Right renal cortex interstitium (tissue), 3 donors: ENCODE data around the gene LRRIQ1. TPM values are rescaled to one million over a fixed set of nuclear protein-coding genes. Genes with fewer than 3 reads are reported as not detected.

Experiments used
- DNase-seq, 3 donors: peaks; one replicate each; pipeline ENCODE4 v3.0.0-alpha.2; 2013; ENCODE audit warnings: low read depth in 3 of 3, low spot score in 2 of 3
- polyA plus RNA-seq, 3 donors: library from polyadenylated mRNA; unstranded; fragments of 120-200 nt; gene quantifications; one replicate each; pipeline ENCODE4 v1.2.1, GENCODE V29; 2013; ENCODE audit not compliant: insufficient read length in 3 of 3

The LRRIQ1 gene
- polyA plus RNA-seq, 3 donors, result 37.3 to 48.9 (median 38.7) TPM

DNA sequence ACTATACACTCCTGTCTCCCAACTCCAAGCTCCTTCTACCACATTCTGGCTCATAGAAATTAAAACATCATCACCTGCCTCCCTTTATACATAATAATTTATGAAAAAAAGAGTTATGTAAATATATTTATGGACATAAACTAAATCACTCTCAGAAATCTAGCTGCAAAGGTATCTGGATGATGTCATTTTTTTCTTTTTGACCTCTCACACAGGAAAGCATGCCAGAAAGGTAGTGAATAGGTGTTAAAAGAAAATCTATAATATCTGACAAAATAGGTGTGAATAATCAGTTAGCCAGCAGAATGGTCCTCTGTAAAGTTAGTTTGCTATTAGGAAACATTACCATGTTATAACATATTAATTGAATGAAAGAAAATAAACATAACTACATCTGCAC lies 7.7 kb downstream of the LRRIQ1 start:
- DNase-seq, result no peak

GRCh38 chr12:85057370-85057963 lies 21.3 kb downstream of the LRRIQ1 start:
- no peak for DNase-seq

DNA sequence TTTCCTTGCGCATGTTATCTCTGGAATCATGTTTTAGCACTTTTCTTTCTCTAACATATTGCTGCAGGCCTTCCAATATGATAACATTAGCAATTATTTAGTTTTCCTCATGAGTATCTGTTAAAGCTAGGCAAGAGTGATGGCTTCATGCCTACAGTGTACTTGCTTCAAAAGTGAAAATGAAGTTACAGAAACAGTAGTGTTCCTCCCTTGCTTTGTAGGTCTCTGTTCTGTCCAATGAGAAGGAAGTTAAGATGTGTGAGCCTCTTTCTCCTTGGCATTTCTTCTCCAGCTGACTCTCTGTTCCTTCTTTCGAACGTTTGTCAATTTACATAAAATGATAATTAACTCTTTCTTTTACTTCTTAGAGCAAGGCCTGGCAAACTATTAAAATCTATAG lies 22.2 kb downstream of the LRRIQ1 start:
- no peak for DNase-seq

DNA sequence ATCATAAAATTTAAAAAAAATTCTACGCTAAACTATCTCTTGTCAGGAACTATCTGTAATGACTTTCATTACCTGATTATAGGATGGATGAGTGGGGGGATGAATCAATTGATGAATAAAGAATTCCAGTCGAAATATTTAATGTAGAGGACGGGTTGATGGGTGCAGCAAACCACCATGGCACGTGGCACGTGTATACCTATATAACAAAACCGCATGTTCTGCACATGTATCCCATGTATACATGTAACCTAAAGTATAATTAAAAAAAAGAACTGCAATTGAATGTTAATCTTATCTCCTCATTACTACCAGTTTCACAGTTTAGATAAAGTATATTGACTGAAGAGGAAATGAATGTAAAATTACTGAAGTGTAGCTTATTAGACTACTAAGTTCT lies 23.4 kb downstream of the LRRIQ1 start:
- DNase-seq, result no peak

DNA sequence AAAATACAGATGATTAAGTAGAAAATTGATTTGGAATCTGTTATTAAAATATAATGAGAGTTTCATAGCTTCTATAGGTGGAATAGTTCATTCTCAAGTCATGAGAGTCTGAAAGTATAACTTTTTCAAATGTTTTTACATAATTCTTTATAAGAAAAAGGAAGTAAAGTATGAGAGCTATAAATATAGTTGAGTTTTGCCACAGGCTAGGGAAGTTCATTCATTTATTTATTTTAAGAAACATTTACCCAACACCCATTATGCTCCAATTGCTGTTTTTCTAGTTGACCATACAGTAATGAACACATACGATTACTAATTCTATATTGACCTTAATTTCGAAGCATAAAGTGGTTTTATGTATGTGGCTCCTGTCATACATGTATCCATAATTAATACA lies 24.8 kb downstream of the LRRIQ1 start:
- DNase-seq, result no peak

GRCh38 chr12:85065837-85066482 lies 29.8 kb downstream of the LRRIQ1 start:
- DNase-seq, result no peak

- no peak for DNase-seq
Measured at GRCh38 chr12:85072826-85073225, 36.7 kb downstream of the LRRIQ1 start.

GRCh38 chr12:85076688-85077430 lies 40.7 kb downstream of the LRRIQ1 start:
- peak in 1 of 3 donors; percentile 32 for DNase-seq

- no peak for DNase-seq
Measured at GRCh38 chr12:85085066-85085465, 48.9 kb downstream of the LRRIQ1 start.

DNA sequence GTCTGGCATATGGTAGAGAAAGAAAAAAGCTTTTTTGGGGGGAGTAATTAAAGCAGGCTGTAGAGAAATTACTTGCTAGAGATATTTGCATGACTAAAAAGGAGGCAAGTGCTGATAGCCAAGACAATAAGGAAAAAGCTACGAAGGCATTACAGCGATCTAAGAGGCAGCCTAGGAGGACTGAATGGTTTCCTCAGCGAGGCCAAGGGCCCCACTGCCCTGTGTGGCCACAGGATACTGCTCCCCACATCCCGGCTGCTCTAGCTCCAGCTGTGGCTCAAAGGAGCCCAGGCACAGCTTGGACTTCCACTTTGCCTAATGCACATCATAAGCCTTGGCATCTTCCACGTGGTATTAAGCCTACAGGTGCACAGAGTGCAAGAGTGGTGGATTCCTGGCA lies 53.6 kb downstream of the LRRIQ1 start:
- DNase-seq, result no peak

GRCh38 chr12:85092814-85093370 lies 56.7 kb downstream of the LRRIQ1 start:
- DNase-seq, result no peak

- DNase-seq, result no peak
Measured at GRCh38 chr12:85095501-85095900, 59.4 kb downstream of the LRRIQ1 start.

DNA sequence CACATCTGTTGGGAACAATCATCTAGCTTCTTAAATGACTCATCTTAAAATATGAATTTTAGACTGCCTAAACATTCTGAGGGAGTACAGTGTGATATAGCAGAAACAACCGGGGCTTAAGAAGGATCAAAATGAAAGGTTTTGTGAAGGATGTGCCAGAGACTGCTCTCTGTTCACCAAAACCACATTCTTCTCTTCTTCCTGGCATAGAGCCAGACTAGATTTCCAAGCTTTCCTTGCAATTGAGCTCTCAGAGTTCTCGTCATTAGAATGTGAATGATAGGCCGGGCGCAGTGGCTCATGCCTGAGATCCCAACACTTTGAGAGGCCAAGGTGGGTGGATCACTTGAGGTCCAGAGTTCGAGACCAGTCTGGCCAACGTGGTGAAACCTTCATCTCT lies 94.5 kb downstream of the LRRIQ1 start:
- DNase-seq, result no peak

DNA sequence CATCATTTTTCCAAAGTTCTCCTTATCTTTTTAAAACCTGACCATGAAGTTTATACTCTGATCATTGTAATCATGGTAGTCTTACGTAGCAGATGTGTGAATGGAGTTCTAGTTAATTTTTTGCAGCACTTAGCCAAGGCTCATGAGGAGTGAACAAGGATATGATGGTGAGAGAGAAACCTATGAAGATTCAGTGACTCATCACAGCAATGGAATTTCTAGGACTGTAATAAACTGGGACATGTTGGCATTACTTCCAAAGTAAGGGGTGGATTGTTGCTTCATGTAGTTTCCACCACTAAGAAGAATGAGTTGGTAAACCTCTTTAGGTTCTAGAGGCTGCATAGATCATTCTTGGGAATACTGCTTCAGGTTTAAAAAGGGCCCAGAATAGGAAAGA lies 102.7 kb downstream of the LRRIQ1 start:
- no peak for DNase-seq

GRCh38 chr12:85147331-85147730 lies 111.2 kb downstream of the LRRIQ1 start:
- DNase-seq, result no peak

DNA sequence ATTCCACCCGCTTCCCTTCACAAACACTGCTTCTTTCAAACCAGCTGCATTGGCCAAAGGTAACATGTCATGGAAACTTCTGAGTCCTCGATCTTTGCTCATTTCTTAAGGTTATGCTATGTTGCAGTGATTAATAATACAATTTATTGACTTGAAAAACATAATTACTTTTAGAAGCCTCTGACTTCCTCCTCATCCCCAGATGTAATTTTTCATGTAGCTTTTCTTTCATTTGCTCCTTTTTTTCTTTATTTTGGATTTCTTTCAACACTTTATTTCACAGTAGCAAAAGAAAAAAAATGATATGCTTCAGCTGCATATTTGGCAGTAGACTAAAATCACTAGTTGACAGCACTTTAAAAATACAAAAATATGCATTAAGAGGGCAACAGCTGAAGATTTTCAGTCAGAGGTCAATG lies 116.2 kb downstream of the LRRIQ1 start:
- peak in 2 of 3 donors; percentile 61 to 70 for DNase-seq

DNA sequence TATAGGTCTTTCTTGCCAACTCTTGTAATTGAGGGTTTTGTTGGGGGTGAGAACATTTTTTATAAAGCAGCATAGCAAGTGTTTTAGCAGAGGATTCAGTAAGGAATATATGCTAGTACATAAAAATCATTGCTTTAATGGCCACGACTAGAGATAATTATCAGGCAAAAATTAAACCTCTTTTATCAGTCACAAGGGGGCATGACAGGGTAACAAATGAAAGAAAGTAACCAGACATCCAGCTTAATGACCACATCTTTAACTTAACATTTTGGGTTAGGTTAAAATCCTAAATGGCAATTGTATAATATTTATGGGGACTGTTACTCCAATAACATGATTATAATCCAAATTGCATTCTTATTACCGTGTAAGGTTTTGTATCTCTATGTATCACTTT lies 119.6 kb downstream of the LRRIQ1 start:
- no peak for DNase-seq

DNA sequence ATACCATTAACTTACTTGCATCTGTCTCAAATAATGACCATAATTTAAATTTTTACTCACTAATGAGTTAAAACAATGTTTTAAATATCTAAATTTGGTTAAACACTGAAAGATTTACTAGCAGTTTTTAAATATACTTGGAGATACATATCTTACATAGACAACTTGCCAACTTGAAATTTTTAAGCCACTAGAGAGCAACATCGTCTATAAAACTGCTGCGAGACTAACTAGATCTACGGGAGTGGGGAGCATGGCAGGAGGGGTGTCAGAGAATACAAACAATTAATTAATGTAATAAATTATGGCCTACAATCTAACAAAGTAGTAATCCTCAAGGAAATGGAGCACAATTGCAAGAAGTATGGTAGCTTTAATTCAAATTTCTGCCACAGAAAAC lies 120.4 kb downstream of the LRRIQ1 start:
- DNase-seq, result no peak

DNA sequence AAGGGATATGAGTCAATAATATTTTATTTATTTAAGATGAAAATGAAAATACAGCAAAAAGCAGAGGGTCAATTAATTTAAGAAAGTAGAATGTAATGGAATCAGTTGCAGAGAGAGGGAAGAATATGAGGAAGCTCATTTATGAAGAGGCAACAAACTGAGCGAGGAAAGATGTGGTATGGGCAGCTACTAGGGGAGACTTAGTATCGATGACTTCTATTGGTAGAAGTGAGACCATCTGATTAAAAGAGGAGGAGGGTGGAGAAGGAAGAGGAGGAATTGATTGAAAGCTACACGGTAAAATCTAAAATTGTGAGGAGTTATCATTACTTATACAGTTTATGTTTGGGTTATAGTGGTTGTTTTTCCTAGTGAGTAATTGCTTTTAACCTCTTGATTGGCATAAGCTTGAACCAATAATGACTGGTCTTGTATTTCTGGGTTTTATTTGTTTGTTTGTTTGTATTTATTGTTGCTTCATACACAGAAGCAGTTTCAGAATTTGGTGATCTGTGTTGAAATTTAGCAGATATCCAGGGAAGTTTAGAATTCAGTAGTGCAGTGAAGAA lies 121.0 kb downstream of the LRRIQ1 start:
- no peak for DNase-seq

DNA sequence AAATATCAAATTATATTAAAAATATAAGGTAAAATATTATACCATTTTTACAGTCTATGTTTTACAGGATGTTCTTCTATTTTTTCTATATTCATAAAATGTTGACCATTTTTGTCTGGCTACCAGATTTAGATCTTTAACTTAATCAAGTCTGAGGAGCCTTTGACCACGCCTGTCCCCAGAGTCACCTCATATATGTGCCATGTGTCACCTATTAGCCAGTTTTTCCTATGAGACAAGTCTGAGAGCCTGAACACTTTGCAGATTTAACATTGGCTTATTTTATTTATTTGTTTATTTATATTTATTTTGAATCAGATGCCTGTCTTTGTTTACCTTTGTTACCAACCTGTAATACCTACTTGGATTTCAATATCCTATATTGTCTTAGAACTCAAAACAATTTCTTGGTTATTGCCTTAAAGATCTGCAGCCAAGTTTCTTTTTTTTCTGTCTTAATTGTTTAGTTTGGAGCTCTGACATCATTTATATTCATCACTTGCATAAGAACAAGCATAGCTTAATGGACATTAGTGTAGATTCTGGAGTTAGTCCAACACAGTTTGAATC lies 127.7 kb downstream of the LRRIQ1 start:
- no peak for DNase-seq

GRCh38 chr12:85179680-85180270 lies 143.6 kb downstream of the LRRIQ1 start:
- peak in 1 of 3 donors; percentile 35 for DNase-seq
